ENCODE measurements around the gene BMPR1B. TPM values are rescaled to one million over a fixed set of nuclear protein-coding genes. Genes with fewer than 3 reads are reported as not detected.
"Not testable (repeated sequence)": the region's sequence is repeated elsewhere in the genome, so short reads cannot be mapped to it uniquely, and the experiment has no call there.

The BMPR1B gene
- total and polyA plus RNA-seq, 9 of the 15 experiments (the other 6 are each of a cell fraction or from before 2014, with no cell fraction given): 0.01 TPM; not detected in 8

DNA sequence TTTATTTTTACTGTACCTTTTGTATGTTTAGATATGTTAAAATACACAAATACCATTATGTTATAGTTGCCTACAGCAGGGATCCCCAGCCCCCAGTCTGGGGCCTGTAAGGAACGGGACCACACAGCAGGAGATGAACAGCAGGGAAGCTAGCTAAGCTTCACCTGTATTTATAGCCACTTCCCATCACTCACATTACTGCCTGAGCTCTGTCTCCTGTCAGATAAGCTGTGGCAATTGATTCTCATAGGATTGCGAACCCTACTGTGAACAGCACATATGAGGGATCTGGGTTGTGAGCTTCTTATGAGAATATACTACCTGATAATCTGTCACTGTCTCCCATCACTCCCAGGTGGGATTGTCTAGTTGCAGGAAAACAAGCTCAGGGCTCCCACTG is 73.9 kb downstream of the BMPR1B start:
- no peaks in the 10 kb centered on the region for H3K36me3 ChIP-seq (ENCODE audit: control insufficient read depth, insufficient read depth, low read length)
- no peaks in the 10 kb centered on the region; a peak in 1 of 5 replicates for H3K4me1 ChIP-seq (replicated peaks in 1 of 2; ENCODE audit: control insufficient read depth in 2 of 2, insufficient read depth in 2 of 2, low read length in 2 of 2)
- H3K27me3 ChIP-seq (ENCODE audit: control insufficient read depth in 2 of 2, insufficient read depth in 2 of 2, low read length in 2 of 2): no peaks in the 10 kb centered on the region
- H3K27ac ChIP-seq (ENCODE audit: extremely low read depth, low read depth, low read length): no peak overlapping the region
- in situ Hi-C loops (cut with MboI): no loop called here
- ChIA-PET CTCF (ENCODE audit: low intra/inter-chr PET ratio) (no interaction called here), POLR2A (interaction anchor here (0.8 to 1.1 kb wide), 2 partner anchors 10 to 12 kb away, joined by 3 to 5 read pairs; no protein-coding TSS in a partner anchor)
- no peaks in the 10 kb centered on the region for H3K79me2 ChIP-seq (ENCODE audit: control insufficient read depth, insufficient read depth, low read length)
- H3K4me3 ChIP-seq: no peak overlapping the region
- FAIRE-seq: no peak
- no peaks in the 10 kb centered on the region for H3K9me3 ChIP-seq (replicated peaks; ENCODE audit: control insufficient read depth, insufficient read depth, low read depth, low read length)
- BruUV-seq (replicated peaks): no TSS peak
- DNase-seq (ENCODE audit: extremely low read depth in 1 of 4, low spot score in 3 of 4): no peak
- 0% methylated on average over 2 of the region's 2 CpGs for WGBS (ENCODE audit: insufficient coverage, low coverage, missing lambda C conversion rate)
- no peaks in the 10 kb centered on the region for H4K20me1 ChIP-seq (replicated peaks; ENCODE audit: control insufficient read depth, insufficient read depth, low read length)
- H3K4me2 ChIP-seq (ENCODE audit: insufficient read depth, low read length): no peak overlapping the region
- no peak for TF ChIP-seq THRB (CRISPR knock-in tag; conservative IDR thresholded peaks at IDR 0.05)
- no peak overlapping the region for H2AFZ ChIP-seq (ENCODE audit: low read depth, low read length)
- H3K9ac ChIP-seq (ENCODE audit: insufficient read depth in 1 of 2, low read depth in 2 of 2, low read length in 2 of 2): no peak overlapping the region
- intact Hi-C loops (cut with micrococcal nuclease): no loop called here
- no peak for ATAC-seq
- no peaks in the 10 kb centered on the region for H3K9me1 ChIP-seq (ENCODE audit: control insufficient read depth, insufficient read depth, low read length)

DNA sequence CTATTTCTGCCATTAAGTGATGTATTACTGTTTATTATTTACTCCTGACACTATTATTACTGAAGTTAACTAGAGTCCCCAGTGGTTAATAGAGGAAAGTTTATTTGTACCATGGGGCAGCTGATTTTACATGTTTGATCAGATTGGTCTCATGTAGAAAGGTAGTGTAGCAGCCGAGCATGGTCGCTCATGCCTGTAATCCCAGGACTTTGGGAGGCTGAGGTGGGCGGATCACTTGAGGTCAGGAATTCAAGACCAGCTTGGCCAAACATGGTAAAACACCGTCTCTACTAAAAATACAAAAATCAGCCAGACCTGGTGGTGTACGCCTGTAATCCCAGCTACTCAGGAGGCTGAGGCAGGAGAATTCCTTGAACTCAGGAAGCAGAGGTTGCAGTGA is 74.6 kb downstream of the BMPR1B start:
- CTCF ChIA-PET (ENCODE audit: low intra/inter-chr PET ratio); H4K20me1 ChIP-seq (replicated peaks; ENCODE audit: control insufficient read depth, insufficient read depth, low read length); H3K27me3 ChIP-seq (ENCODE audit: control insufficient read depth in 2 of 2, insufficient read depth in 2 of 2, low read length in 2 of 2); H3K36me3 ChIP-seq (ENCODE audit: control insufficient read depth, insufficient read depth, low read length); H2AFZ ChIP-seq (ENCODE audit: low read depth, low read length); H3K9me3 ChIP-seq (replicated peaks; ENCODE audit: control insufficient read depth, insufficient read depth, low read depth, low read length); in situ Hi-C loops (cut with MboI); H3K4me1 ChIP-seq (replicated peaks in 1 of 2; ENCODE audit: control insufficient read depth in 2 of 2, insufficient read depth in 2 of 2, low read length in 2 of 2); DNase-seq (ENCODE audit: extremely low read depth in 1 of 4, low spot score in 3 of 4); H3K79me2 ChIP-seq (ENCODE audit: control insufficient read depth, insufficient read depth, low read length); H3K9me1 ChIP-seq (ENCODE audit: control insufficient read depth, insufficient read depth, low read length); FAIRE-seq; intact Hi-C loops (cut with micrococcal nuclease); H3K4me2 ChIP-seq (ENCODE audit: insufficient read depth, low read length); ATAC-seq; H3K27ac ChIP-seq (ENCODE audit: extremely low read depth, low read depth, low read length); H3K4me3 ChIP-seq; H3K9ac ChIP-seq (ENCODE audit: insufficient read depth in 1 of 2, low read depth in 2 of 2, low read length in 2 of 2); BruUV-seq (replicated peaks): not testable (repeated sequence)
- POLR2A ChIA-PET: interaction anchor here (1.1 kb wide), 1 partner anchor 9 kb away, joined by 3 read pairs; no protein-coding TSS in a partner anchor
- 6% methylated on average over 5 of the region's 5 CpGs for WGBS (ENCODE audit: insufficient coverage, low coverage, missing lambda C conversion rate)
